Left ventricle myocardium inferior (tissue), 1 donor: ENCODE data around the gene SETBP1. TPM values are rescaled to one million over a fixed set of nuclear protein-coding genes. Genes with fewer than 3 reads are reported as not detected.

Experiments
- DNase-seq: peaks from one replicate; pipeline ENCODE4 v3.0.0-alpha.2; 2020
- H3K27ac ChIP-seq: fragments of 200-600 bp; replicated peaks from 2 replicates; pipeline ENCODE4 v1.8.0; 2021
- H3K27me3 ChIP-seq: fragments of 200-600 bp; 2 replicates; pipeline ENCODE4 v1.8.0; 2021; ENCODE audit warnings: low read depth
- H3K36me3 ChIP-seq: fragments of 200-600 bp; 2 replicates; pipeline ENCODE4 v1.8.0; 2021
- H3K4me1 ChIP-seq: fragments of 200-600 bp; 2 replicates; pipeline ENCODE4 v1.8.0; 2021
- H3K4me3 ChIP-seq: fragments of 200-600 bp; 2 replicates; pipeline ENCODE4 v1.8.0; 2021; ENCODE audit warnings: mild to moderate bottlenecking, moderate library complexity
- H3K9me3 ChIP-seq: fragments of 200-600 bp; replicated peaks from 2 replicates; pipeline ENCODE4 v1.8.0; 2021
- CTCF ChIP-seq: fragments of 200-600 bp; IDR thresholded peaks from 2 replicates; pipeline ENCODE4 v1.8.0; 2021; ENCODE audit warnings: antibody characterized with exemption, mild to moderate bottlenecking, borderline replicate concordance
- intact Hi-C: fragments of 100-400 bp; cut with micrococcal nuclease; formaldehyde crosslinking; loops from one replicate; pipeline ENCODE4 v1.11.0; 2022
- total RNA-seq: library from RNA; stranded (reverse); fragmentation: NEBNext Ultra II Directional; extraction: Animal tissue kit (Norgen Biotek cat#: 25700); gene quantifications from one replicate; pipeline ENCODE4 v1.2.1, GENCODE V29; 2021
- donor health status: DM: no; HTN: yes; CAD: no; lungs with severe emphysema.

SETBP1 gene
- total RNA-seq, 1 donor from 2014 or later = 10.3 TPM

DNA sequence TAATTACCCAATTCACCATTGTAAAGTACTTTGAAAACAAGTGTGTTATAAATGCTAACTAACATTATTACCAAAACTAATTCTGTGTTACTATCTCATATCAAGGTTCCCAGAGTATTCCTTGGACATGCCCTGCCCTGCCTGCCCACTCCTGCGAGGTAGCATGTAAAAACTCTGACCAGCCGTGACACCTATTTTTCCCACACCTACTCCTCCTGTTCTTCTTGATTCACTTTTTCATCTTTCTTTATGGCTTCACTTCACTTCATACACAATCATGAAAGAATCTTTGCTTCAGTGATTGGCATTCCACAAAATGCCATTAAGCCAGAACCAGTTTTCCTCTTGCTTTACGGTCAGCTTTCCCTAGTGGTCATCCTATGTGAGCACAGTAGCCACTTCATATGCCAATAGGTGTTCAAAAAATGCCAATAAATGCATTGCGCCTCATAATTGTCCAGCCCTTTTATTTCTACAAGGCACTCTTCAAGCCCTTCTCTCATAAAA lies 42.6 kb upstream of the SETBP1 start:
- Histone ChIP-seq H3K4me3 (no peak overlapping the region), H3K36me3 (no peaks in the 10 kb centered on the region), H3K27ac (no peak overlapping the region), H3K27me3 (no peaks in the 10 kb centered on the region), H3K4me1 (no peaks in the 10 kb centered on the region), H3K9me3 (no peaks in the 10 kb centered on the region)
- no peak for DNase-seq
- TF ChIP-seq CTCF = no peak
- intact Hi-C loops = no loop called here

GRCh38 chr18:44638811-44639210 lies 41.9 kb upstream of the SETBP1 start:
- H3K4me3 ChIP-seq = no peak overlapping the region
- DNase-seq = no peak
- no peaks in the 10 kb centered on the region for H3K4me1 ChIP-seq
- H3K9me3 ChIP-seq = no peaks in the 10 kb centered on the region
- H3K27me3 ChIP-seq = no peaks in the 10 kb centered on the region
- H3K36me3 ChIP-seq = no peaks in the 10 kb centered on the region
- H3K27ac ChIP-seq = no peak overlapping the region
- intact Hi-C loops = no loop called here
- no peak for TF ChIP-seq CTCF

- DNase-seq = no peak
- Histone ChIP-seq H3K36me3 (no peaks in the 10 kb centered on the region), H3K4me3 (no peak overlapping the region), H3K4me1 (no peaks in the 10 kb centered on the region), H3K27me3 (no peaks in the 10 kb centered on the region), H3K9me3 (no peaks in the 10 kb centered on the region), H3K27ac (no peak overlapping the region)
- intact Hi-C loops = no loop called here
- TF ChIP-seq CTCF = no peak
Measured at GRCh38 chr18:44643004-44643403, 37.7 kb upstream of the SETBP1 start.

GRCh38 chr18:44651478-44651877 lies 29.2 kb upstream of the SETBP1 start:
- no peaks in the 10 kb centered on the region for H3K27me3 ChIP-seq
- H3K27ac ChIP-seq = no peak overlapping the region
- H3K9me3 ChIP-seq = no peaks in the 10 kb centered on the region
- H3K4me1 ChIP-seq = peaks cover 17% of the 10 kb centered on the region
- no peak for DNase-seq
- no peak for TF ChIP-seq CTCF
- H3K4me3 ChIP-seq = no peak overlapping the region
- H3K36me3 ChIP-seq = no peaks in the 10 kb centered on the region
- intact Hi-C loops = loop anchor here (10.0 kb wide), 1 partner anchor 553 kb away; no protein-coding TSS in a partner anchor

- intact Hi-C loops = loop anchor here (10.0 kb wide), 1 partner anchor 553 kb away; no protein-coding TSS in a partner anchor
- no peaks in the 10 kb centered on the region for H3K36me3 ChIP-seq
- H3K27me3 ChIP-seq = no peaks in the 10 kb centered on the region
- TF ChIP-seq CTCF = no peak
- H3K4me1 ChIP-seq = peaks cover 17% of the 10 kb centered on the region
- no peak overlapping the region for H3K27ac ChIP-seq
- DNase-seq = no peak
- H3K4me3 ChIP-seq = no peak overlapping the region
- H3K9me3 ChIP-seq = no peaks in the 10 kb centered on the region
Measured at GRCh38 chr18:44651918-44652572, 28.6 kb upstream of the SETBP1 start.
